Measurements from ENCODE around the gene S1PR4. TPM values are rescaled to one million over a fixed set of nuclear protein-coding genes. Genes with fewer than 3 reads are reported as not detected.

Gene S1PR4
- 3.2 TPM for polyA plus RNA-seq (2012; ENCODE audit: missing spikeins)

- DNase-seq (ENCODE audit: insufficient read length), result peak; percentile 86
- no peak for FAIRE-seq
- TF ChIP-seq POLR2A (IDR thresholded peaks at IDR 0.05; ENCODE audit: low read depth, low read length) (peak; percentile 75), POLR2AphosphoS5 (IDR thresholded peaks at IDR 0.05; ENCODE audit: low read depth, low read length) (peak; percentile 58; the same call in 1 of the 2 replicates), TAF1 (IDR thresholded peaks at IDR 0.05; ENCODE audit: borderline replicate concordance, low read depth, low read length) (peak; percentile 47; the same call in 1 of the 2 replicates)
These were observed at the start of gene S1PR4 for GRCh38 chr19:3178377-3178972. S1PR4 (plus strand) TSS chr19:3178769; CDS start chr19:3178793, 24 bp downstream.

GRCh38 chr19:3129112-3129511 is 49.5 kb upstream of the S1PR4 start:
- no peak for DNase-seq (ENCODE audit: insufficient read length)
- TF ChIP-seq TAF1 (IDR thresholded peaks at IDR 0.05; ENCODE audit: borderline replicate concordance, low read depth, low read length) (no peak), POLR2AphosphoS5 (IDR thresholded peaks at IDR 0.05; ENCODE audit: low read depth, low read length) (no peak), POLR2A (IDR thresholded peaks at IDR 0.05; ENCODE audit: low read depth, low read length) (no peak)
- FAIRE-seq, result no peak

- TF ChIP-seq POLR2AphosphoS5 (IDR thresholded peaks at IDR 0.05; ENCODE audit: low read depth, low read length), result no peak
- no peak for TF ChIP-seq POLR2A (IDR thresholded peaks at IDR 0.05; ENCODE audit: low read depth, low read length)
- FAIRE-seq (no peak), DNase-seq (ENCODE audit: insufficient read length) (no peak)
These were observed 47.4 kb upstream of the S1PR4 start for GRCh38 chr19:3131168-3131567.

- FAIRE-seq (peak; percentile 98), DNase-seq (ENCODE audit: insufficient read length) (peak; percentile 71)
- TF ChIP-seq POLR2A (IDR thresholded peaks at IDR 0.05; ENCODE audit: low read depth, low read length) (peak; percentile 50; the same call in 1 of the 2 replicates), TAF1 (IDR thresholded peaks at IDR 0.05; ENCODE audit: borderline replicate concordance, low read depth, low read length) (no peak), POLR2AphosphoS5 (IDR thresholded peaks at IDR 0.05; ENCODE audit: low read depth, low read length) (peak; percentile 58; the same call in 1 of the 2 replicates)
These were observed 45.4 kb upstream of the S1PR4 start for GRCh38 chr19:3132971-3133792.

GRCh38 chr19:3133793-3134116 is 44.8 kb upstream of the S1PR4 start:
- TF ChIP-seq TAF1 (IDR thresholded peaks at IDR 0.05; ENCODE audit: borderline replicate concordance, low read depth, low read length) (no peak), POLR2A (IDR thresholded peaks at IDR 0.05; ENCODE audit: low read depth, low read length) (no peak), POLR2AphosphoS5 (IDR thresholded peaks at IDR 0.05; ENCODE audit: low read depth, low read length) (no peak)
- FAIRE-seq (no peak), DNase-seq (ENCODE audit: insufficient read length) (no peak)

- TF ChIP-seq TAF1 (IDR thresholded peaks at IDR 0.05; ENCODE audit: borderline replicate concordance, low read depth, low read length), result no peak
- no peak for TF ChIP-seq POLR2AphosphoS5 (IDR thresholded peaks at IDR 0.05; ENCODE audit: low read depth, low read length)
- no peak for TF ChIP-seq POLR2A (IDR thresholded peaks at IDR 0.05; ENCODE audit: low read depth, low read length)
- no peak for FAIRE-seq
- DNase-seq (ENCODE audit: insufficient read length), result no peak
These were observed 42.4 kb upstream of the S1PR4 start, which contains the start of gene GNA15 for GRCh38 chr19:3135961-3136683. GNA15 (plus strand) TSS chr19:3136033; CDS start chr19:3136451, 418 bp downstream.

- peak; percentile 74 for FAIRE-seq
- TF ChIP-seq POLR2A (IDR thresholded peaks at IDR 0.05; ENCODE audit: low read depth, low read length) (no peak), POLR2AphosphoS5 (IDR thresholded peaks at IDR 0.05; ENCODE audit: low read depth, low read length) (no peak), TAF1 (IDR thresholded peaks at IDR 0.05; ENCODE audit: borderline replicate concordance, low read depth, low read length) (no peak)
- no peak for DNase-seq (ENCODE audit: insufficient read length)
These were observed 41.9 kb upstream of the S1PR4 start for GRCh38 chr19:3136684-3137055.

- TF ChIP-seq TAF1 (IDR thresholded peaks at IDR 0.05; ENCODE audit: borderline replicate concordance, low read depth, low read length), result no peak
- no peak for TF ChIP-seq POLR2A (IDR thresholded peaks at IDR 0.05; ENCODE audit: low read depth, low read length)
- TF ChIP-seq POLR2AphosphoS5 (IDR thresholded peaks at IDR 0.05; ENCODE audit: low read depth, low read length), result no peak
- no peak for DNase-seq (ENCODE audit: insufficient read length)
- FAIRE-seq, result peak; percentile 42
These were observed 41.5 kb upstream of the S1PR4 start for GRCh38 chr19:3137119-3137518.

GRCh38 chr19:3138268-3138667 is 40.3 kb upstream of the S1PR4 start:
- no peak for TF ChIP-seq TAF1 (IDR thresholded peaks at IDR 0.05; ENCODE audit: borderline replicate concordance, low read depth, low read length)
- no peak for TF ChIP-seq POLR2AphosphoS5 (IDR thresholded peaks at IDR 0.05; ENCODE audit: low read depth, low read length)
- TF ChIP-seq POLR2A (IDR thresholded peaks at IDR 0.05; ENCODE audit: low read depth, low read length), result no peak
- no peak for FAIRE-seq

GRCh38 chr19:3140667-3141038 is 37.9 kb upstream of the S1PR4 start:
- peak; percentile 67 for FAIRE-seq

More at GRCh38 chr19:3138268-3138667, 40.3 kb upstream of the S1PR4 start:
- DNase-seq (ENCODE audit: insufficient read length), result no peak

GRCh38 chr19:3142292-3142670 is 36.3 kb upstream of the S1PR4 start:
- TF ChIP-seq TAF1 (IDR thresholded peaks at IDR 0.05; ENCODE audit: borderline replicate concordance, low read depth, low read length), result no peak
- DNase-seq (ENCODE audit: insufficient read length), result no peak
- FAIRE-seq, result peak; percentile 72

More at GRCh38 chr19:3140667-3141038, 37.9 kb upstream of the S1PR4 start:
- TF ChIP-seq TAF1 (IDR thresholded peaks at IDR 0.05; ENCODE audit: borderline replicate concordance, low read depth, low read length) (no peak), POLR2A (IDR thresholded peaks at IDR 0.05; ENCODE audit: low read depth, low read length) (no peak), POLR2AphosphoS5 (IDR thresholded peaks at IDR 0.05; ENCODE audit: low read depth, low read length) (no peak)
- DNase-seq (ENCODE audit: insufficient read length), result no peak

Measured in GM12892 (cell line).